H1 (cell line): ENCODE measurements around the gene ARL2. TPM values are rescaled to one million over a fixed set of nuclear protein-coding genes. Genes with fewer than 3 reads are reported as not detected.

Experiments used
- CHD7 ChIP-seq: fragments of 300-600 bp; sonication (generic); IDR thresholded peaks from 2 replicates; pipeline ENCODE4 v1.7.1; 2012; ENCODE audit warnings: low read length, moderate library complexity, mild to moderate bottlenecking, inconsistent platforms; ENCODE audit not compliant: insufficient replicate concordance
- E2F6 ChIP-seq: IDR thresholded peaks from 2 replicates; pipeline ENCODE4 v1.6.1; 2012; ENCODE audit warnings: inconsistent platforms
- EGR1 ChIP-seq: IDR thresholded peaks from 2 replicates; pipeline ENCODE4 v1.6.1; 2011; ENCODE audit warnings: low read depth, low read length, borderline replicate concordance
- GTF2F1 ChIP-seq: IDR thresholded peaks from 2 replicates; pipeline ENCODE4 v1.6.1; 2012; ENCODE audit warnings: low read depth, low read length, improper control_type of control experiment, borderline replicate concordance
- JUND ChIP-seq: IDR thresholded peaks from 2 replicates; pipeline ENCODE4 v1.6.1; 2011; ENCODE audit warnings: mild to moderate bottlenecking, improper control_type of control experiment, low read length
- KDM5A ChIP-seq: fragments of 200-600 bp; IDR thresholded peaks from 2 replicates; pipeline ENCODE4 v1.7.1; 2012; ENCODE audit warnings: mild to moderate bottlenecking, low read length, inconsistent platforms, mixed read lengths
- NRF1 ChIP-seq: IDR thresholded peaks from 2 replicates; pipeline ENCODE4 v1.6.1; 2011; ENCODE audit warnings: mild to moderate bottlenecking, low read depth, low read length, improper control_type of control experiment
- PHF8 ChIP-seq: fragments of 200-600 bp; sonication (generic); conservative IDR thresholded peaks from 2 replicates; pipeline ENCODE4 v1.7.1; 2012; ENCODE audit warnings: low read depth, mild to moderate bottlenecking, inconsistent platforms, low read length, moderate library complexity
- RFX5 ChIP-seq: IDR thresholded peaks from 2 replicates; pipeline ENCODE4 v1.6.1; 2011; ENCODE audit warnings: low read depth, low read length, improper control_type of control experiment, borderline replicate concordance
- RNF2 ChIP-seq: fragments of 200-900, 300-1000 bp; sonication (generic); IDR thresholded peaks from 2 replicates; pipeline ENCODE4 v1.7.1; 2016; ENCODE audit warnings: borderline replicate concordance, low read depth, mild to moderate bottlenecking, antibody characterized with exemption, low read length; ENCODE audit not compliant: poor library complexity, severe bottlenecking; ENCODE audit errors: missing control alignments
- SP4 ChIP-seq: IDR thresholded peaks from 2 replicates; pipeline ENCODE4 v1.6.1; 2012; ENCODE audit warnings: low read length, inconsistent platforms
- polyA plus RNA-seq, 7 experiments: library from polyadenylated mRNA; depleted of rRNA in 3 of 7; stranded (reverse) in 5 of 7; unstranded in 2 of 7; fragments of >200 nt in 5 of 7; fragments of 200-250 nt in 2 of 7; gene quantifications; 1 replicate in 5 of 7; 2 replicates in 1 of 7; 4 replicates in 1 of 7; pipeline versions ENCODE4 v1.2.1 to v1.2.3, GENCODE V29; 2011 to 2013; ENCODE audit warnings: missing spikeins in 2 of 7, mixed read lengths in 2 of 7
- total RNA-seq: library from RNA; stranded (reverse); fragmentation: NEBNext Ultra II Directional; extraction: Animal tissue kit (Norgen Biotek cat#: 25700); gene quantifications from 2 replicates; pipeline ENCODE4 v1.2.1, GENCODE V29; 2021

ARL2 gene
- total and polyA plus RNA-seq, 2 of the 8 experiments (the other 6 are each of a cell fraction or from before 2014, with no cell fraction given): 186 to 535 TPM

- no peak for TF ChIP-seq CHD7
- TF ChIP-seq EGR1: no peak
- TF ChIP-seq NRF1: no peak
- no peak for TF ChIP-seq PHF8
- no peak for TF ChIP-seq RFX5
- TF ChIP-seq SP4: no peak
- no peak for TF ChIP-seq E2F6
- TF ChIP-seq RNF2: no peak
- TF ChIP-seq KDM5A: no peak
- no peak for TF ChIP-seq GTF2F1
- no peak for TF ChIP-seq JUND
Observed at GRCh38 chr11:65066315-65066714, 52.4 kb downstream of the ARL2 start (continued).
